NCI-H2107 treated with DMSO at 0.1 percent for 48 hours (cell line): ENCODE data around the gene PATJ.
"Not testable (repeated sequence)": the region's sequence is repeated elsewhere in the genome, so short reads cannot be mapped to it uniquely, and the experiment has no call there.

Experiments
- DNase-seq: peaks from one replicate; lab custom pipeline; 2025; ENCODE audit not compliant: unreplicated experiment; lab: John Stamatoyannopoulos, UW

The PATJ gene, protein sequence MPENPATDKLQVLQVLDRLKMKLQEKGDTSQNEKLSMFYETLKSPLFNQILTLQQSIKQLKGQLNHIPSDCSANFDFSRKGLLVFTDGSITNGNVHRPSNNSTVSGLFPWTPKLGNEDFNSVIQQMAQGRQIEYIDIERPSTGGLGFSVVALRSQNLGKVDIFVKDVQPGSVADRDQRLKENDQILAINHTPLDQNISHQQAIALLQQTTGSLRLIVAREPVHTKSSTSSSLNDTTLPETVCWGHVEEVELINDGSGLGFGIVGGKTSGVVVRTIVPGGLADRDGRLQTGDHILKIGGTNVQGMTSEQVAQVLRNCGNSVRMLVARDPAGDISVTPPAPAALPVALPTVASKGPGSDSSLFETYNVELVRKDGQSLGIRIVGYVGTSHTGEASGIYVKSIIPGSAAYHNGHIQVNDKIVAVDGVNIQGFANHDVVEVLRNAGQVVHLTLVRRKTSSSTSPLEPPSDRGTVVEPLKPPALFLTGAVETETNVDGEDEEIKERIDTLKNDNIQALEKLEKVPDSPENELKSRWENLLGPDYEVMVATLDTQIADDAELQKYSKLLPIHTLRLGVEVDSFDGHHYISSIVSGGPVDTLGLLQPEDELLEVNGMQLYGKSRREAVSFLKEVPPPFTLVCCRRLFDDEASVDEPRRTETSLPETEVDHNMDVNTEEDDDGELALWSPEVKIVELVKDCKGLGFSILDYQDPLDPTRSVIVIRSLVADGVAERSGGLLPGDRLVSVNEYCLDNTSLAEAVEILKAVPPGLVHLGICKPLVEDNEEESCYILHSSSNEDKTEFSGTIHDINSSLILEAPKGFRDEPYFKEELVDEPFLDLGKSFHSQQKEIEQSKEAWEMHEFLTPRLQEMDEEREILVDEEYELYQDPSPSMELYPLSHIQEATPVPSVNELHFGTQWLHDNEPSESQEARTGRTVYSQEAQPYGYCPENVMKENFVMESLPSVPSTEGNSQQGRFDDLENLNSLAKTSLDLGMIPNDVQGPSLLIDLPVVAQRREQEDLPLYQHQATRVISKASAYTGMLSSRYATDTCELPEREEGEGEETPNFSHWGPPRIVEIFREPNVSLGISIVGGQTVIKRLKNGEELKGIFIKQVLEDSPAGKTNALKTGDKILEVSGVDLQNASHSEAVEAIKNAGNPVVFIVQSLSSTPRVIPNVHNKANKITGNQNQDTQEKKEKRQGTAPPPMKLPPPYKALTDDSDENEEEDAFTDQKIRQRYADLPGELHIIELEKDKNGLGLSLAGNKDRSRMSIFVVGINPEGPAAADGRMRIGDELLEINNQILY (N-terminal part only)

DNA sequence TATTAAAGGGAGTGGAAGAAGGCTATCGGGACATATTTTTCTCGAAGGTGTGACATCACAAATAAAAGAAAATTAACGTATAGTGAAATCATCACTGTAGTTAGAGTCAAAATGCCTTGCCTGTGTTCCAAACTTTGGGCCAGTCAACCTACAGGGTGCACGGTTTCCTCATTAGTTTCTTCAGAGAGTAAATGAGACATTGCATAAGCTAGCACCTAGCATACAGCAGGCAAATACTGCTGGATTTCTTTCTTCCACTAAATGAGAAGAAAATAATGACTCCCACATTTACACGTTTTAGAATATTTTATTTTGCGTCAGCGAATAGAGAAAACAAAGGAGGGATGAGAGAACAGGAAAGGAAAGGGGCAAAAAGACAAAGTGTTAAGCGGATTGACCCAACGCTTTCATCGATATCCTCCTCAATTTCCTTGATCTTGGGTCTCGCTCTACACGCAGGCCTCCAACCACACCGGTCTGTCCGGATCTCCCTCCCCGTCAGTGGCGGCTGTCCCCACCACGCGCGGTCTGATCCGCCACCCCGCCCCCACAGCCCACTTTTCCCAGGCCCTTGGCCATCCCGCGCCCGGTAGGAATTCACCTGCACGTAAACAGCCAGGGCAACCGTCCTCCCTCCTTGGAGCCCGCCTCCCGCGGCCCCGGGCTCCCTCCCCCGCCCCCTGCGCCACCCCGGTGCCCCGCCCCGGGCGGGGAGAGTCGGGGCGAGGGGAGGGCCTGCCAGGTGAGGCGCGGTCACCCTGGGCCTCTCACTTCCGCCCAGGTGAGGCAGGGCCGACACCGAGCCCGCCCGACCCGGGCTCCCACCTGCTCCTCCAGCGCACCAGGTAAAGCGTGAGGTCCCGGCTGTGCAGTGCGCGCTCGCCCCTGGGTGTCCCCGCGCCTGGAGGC is at the start of gene PATJ:
Gene PATJ (plus strand): TSS at position 770 of the 909 bp plus-strand sequence. CDS start 20,413 bp downstream, outside the sequence.
- peak; percentile 59 for DNase-seq

DNA sequence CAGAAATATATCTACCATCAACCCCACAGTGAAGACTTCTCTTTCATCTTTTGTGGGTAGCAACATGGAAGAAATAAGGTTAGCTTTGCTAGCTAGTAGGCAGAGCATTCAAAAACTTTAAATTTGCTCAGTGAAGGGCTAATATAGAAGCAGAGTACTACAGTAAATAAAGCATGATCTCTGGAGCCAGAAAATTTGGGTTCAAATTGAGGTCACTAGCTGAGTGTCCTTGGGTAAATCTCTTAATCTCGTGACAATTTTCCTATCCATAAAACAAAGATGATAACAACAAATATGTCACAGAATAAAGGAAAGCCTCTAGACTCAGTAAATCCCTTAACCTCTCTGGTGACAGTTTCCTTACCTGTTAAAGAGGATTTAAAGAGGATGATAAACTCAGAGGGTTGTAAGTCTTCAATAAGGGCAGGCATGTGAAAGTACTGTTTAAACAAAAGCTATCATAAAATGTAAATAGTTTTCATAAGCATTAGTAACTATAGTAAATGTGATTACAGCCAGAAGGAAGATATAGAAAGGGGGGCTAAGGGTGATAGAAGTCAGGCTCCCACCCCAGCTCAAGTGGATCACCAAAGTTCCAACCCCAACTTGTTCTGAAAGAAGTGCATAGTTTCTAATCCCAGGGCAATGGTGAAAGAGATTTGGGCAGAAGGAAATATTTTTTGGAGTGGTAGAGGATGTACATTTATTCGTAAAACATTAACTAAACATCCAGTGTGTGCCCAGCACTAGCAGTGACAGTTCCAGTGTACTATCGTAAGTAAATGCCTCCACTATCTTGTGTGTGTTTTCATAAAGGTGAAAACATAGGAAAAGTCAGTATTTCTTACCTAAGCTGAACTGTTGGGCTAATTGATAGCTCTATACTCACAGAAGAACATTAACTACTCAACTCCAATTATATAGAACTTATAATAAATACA is 42.1 kb upstream of the PATJ start:
- DNase-seq, result no peak

DNA sequence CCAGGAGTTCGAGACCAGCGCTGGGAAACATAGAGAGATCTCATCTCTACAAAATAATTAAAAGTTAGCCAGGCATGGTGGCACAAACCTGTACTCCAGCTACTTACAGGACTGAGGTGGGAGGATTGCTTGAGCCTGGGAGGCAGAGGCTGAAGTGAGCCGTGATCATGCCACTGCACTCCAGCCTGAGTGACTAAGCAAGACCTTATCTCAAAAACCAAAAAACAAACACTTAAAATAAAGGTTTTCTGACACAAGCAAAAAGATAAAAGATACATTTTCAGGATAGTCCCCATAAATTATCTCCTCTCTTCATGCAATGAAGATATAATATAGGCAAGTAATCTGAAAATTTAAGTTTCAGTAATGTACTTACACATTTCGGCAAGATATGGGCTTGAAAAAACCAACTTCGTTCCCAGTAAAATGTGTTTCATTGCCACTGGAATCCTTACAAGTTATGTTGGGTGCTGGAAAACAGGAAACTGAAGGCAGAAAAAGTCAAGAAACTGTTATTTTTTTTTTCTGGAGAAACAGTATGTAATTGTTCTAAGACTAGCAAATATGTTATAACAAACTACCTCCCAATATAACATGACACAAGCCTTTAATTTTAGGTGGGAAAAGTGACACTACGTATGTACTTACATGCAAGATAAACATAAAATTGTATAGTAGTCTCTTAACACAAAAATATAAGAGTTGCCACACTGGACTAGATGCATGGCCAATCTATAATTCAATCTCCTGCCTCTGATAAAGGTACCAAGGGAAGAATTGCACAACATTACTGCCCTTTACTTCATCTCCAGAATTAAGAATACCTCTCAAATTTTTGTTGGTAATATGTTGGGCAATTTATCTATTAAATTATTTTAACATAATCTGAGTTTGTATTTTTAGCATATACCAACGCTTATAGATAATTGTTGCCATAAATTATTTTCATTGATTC is 33.0 kb upstream of the PATJ start:
- no peak for DNase-seq

DNA sequence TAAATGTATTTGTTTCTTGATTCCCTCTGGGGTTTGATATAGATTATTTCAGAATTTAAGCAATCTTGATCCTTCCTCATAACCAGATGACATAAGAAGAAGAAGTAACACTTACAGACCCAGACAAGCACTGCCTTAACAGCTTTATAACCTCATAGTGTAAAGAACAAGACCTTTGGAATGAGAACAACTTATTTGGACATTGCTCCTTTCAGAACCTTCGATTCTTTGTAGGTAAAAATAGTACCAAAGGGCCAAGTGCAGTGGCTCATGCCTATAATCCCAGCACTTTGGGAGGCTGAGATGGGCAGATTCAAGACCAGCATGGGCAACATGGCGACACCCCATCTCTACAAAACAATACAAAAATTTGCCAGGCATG is 32.4 kb upstream of the PATJ start:
- no peak for DNase-seq

DNA sequence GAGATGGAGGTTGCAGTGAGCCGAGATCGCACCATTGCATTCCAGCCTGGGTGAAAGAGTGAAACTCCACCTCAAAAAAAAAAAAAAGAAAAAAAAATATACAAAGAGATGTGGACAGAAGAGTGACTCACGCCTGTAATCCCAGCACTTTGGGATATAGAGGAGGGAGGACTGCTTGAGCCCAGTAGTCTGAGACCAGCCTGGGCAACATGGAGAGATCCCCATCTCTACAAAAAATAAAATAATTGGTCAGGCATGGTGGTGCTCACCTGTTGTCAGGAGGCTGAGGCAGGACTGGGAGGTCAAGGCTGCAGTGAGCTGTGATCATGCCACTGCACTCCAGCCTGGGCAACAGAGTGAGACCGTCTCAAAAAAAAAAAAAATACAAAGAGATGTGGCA is 31.0 kb upstream of the PATJ start:
- not testable (repeated sequence) for DNase-seq

DNA sequence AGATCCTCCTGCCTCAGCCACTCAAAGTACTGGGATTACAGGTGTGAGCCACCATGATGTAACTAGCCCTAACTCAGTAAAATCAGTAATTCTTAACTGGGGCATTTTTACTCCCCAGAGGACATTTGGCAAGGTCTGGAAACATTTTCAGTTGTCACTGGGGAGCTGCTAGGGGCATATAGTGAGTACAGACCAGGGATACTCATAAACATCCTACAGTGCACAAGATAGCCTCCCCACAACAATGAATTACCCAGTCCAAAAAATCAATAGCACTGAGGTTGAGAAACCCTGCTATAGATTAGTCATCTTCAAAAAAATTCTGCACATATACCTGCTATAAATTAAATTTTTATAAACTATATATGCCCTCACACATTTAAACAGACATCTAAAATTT is 30.3 kb upstream of the PATJ start:
- DNase-seq, result no peak

DNA sequence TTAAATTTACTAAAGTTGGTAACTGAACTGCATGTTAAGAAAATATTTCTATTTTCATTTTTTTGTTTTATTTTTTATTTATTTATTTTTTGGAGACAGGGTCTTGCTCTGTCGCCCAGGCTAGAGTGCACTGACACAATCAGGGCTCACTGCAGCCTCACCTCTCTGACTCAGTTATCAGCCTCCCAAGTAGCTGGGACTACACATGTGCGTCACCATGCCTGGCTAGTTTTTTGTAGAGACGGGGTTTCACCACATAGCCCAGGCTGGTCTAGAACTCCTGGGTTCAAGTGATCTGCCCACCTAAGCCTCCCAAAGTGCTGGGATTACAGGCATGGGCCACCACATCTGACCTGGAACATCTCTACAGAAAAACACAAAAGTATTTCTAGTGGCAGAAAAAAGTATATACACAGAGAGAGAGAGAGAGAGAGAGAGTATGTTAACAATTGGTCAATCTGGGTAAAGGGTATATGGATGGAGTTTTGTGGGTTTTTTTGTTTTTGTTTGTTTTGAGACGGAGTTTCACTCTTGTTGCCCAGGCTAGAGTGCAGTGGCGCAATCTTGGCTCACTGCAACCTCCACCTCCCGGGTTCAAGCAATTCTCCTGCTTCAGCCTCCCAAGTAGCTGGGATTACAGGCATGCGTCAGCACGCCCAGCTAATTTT is 23.1 kb upstream of the PATJ start:
- DNase-seq, result not testable (repeated sequence)

DNA sequence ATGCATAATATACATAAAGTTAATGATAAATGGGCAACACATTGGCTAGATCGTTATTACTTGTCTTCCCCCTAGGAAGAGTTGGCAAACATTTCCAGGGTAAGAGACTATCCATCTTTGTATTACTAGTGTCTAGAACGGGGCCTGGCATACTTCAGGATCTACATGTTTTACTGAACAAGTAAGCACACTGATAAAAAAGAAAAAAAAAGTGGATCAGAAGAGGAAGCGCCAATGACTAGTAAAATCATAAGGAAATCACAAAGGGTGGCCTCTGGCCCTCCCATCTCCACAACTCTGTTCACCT is 17.8 kb upstream of the PATJ start:
- no peak for DNase-seq

DNA sequence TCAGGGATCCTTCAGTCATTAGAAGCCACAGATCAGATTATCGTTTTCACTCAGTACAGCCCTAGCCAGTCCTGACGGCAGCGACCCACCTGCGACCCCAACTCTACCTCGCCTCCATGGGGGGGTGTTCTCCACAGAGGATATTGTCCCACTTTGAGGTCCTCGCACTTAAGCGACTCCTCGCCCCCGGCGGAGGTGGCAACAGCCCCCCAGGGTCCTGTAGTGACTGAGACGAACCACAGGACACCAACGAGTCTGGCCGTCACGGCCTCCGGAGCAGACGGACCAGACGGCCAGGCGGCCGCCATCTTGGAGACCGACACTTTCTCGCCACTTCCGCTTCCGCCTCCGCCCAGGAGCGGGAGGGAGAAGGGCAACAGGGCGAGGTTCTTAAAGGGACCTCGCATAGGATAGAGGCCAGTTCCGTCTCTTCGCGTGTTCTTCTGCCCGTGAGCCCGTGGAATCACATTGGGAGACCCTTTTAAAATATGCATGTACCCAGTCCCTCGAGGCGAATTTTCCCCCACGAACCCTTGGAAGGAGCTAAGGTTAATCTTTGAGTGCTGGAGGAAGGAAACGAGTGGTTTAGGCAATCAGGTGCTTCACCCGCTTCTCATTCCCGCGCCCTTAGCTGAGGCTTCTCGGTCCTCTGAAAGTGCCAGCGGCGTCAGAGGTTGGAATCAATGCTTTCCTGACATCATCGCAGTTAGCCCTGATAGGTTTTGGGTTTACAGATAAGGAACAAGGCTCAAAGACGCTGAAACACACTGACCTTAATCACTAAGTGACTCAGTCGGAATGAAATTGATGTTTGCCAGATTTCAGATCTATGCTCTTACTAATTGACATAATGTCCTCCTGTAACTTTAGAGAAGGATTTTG is 17.2 kb upstream of the PATJ start, which contains the start of gene TM2D1:
Gene TM2D1 (minus strand): TSS at position 329 of the 882 bp plus-strand sequence. CDS start 21 bp downstream, at position 308.
- peak; percentile 94 for DNase-seq

DNA sequence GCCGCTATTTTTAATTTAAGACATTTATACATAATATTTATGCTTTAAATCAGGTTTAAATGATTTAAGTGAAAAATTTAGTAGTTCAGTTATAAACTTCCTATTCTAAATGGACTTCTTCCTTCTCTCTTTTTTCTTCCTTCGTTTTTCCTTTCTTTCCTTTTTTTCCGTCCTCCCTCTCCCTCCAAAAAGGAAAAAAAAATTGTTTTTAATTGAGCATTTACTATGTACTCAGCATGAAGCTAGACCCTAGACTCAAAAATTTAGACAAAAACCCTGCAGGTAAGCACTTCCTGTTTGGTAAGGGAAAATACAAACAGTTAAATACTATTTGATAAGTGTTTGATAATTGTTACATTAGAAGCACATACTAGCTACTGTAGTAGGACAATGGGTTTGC is 14.7 kb upstream of the PATJ start:
- DNase-seq, result no peak

DNA sequence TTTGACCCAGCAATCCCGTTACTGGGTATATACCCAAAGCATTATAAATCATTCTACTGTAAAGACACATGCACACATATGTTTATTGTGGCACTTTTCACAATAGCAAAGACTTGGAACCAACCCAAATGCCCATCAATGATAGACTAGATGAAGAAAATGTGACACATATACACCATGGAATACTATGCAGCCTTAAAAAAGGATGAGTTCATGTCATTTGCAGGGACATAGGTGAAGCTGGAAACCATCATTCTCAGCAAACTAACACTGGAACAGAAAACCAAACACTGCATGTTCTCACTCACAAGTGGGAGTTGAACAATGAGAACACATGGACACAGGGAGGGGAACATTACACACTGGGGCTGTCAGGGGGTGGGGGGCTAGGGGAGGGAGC is 11.6 kb upstream of the PATJ start:
- not testable (repeated sequence) for DNase-seq

DNA sequence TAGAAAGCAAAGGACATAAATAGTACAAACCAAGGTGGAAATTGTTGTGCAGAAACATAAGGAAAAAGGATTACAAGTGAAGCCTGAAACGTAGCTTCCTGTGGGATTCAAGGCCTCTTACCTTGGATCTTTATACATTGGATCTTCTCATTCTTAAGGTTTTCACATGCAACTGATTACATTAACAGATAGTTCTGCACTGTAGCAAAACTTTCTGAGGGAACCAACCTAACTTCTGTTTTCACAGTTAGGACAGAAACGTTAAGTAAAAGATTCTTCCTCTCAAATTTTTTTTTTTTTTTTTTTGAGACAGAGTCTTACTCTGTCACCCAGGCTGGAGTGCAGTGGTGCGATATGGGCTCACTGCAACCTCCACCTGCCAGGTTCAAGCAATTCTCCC is 9.6 kb upstream of the PATJ start:
- no peak for DNase-seq

DNA sequence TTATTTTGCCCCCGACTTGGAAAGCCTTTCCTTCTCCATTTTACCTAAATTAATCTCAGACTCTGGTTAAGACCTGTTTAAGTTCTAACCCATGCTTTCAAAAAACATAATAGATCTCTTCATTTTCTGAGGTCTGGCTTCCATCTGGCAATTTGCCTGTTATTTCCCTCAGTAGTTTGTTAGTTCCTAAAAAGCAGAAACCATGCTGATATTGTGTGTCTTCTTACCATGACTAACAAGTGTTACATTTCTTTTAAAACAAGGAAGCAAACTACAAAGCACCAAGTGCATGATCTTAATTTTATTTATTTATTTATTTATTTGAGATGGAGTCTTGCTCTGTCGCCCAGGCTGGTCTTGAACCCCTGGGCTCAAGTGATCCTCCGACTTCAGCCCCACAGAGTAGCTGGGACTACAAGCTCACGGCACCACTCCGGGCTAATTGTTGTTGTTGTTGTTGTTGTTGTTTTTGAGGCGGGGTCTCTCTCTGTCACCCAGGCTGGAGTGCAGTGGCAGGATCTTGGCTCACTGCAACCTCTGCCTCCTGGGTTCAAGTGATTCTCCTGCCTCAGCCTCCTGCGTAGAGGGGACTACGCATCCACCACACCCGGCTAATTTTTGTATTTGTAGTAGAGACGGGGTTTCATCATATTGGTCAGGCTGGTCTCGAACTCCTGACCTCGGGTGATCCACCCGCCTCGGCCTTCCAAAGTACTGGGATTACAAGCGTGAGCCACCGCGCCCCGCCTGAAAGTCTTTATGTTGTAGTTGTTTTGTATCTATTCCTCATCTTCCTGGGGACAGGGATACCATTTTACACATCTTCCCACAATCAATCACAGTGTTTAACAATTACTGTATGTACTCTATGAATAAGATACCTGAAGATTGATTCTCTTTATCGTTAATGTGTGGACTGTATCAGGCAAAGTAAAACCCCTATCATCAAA is 1.3 kb upstream of the PATJ start:
- no peak for DNase-seq

DNA sequence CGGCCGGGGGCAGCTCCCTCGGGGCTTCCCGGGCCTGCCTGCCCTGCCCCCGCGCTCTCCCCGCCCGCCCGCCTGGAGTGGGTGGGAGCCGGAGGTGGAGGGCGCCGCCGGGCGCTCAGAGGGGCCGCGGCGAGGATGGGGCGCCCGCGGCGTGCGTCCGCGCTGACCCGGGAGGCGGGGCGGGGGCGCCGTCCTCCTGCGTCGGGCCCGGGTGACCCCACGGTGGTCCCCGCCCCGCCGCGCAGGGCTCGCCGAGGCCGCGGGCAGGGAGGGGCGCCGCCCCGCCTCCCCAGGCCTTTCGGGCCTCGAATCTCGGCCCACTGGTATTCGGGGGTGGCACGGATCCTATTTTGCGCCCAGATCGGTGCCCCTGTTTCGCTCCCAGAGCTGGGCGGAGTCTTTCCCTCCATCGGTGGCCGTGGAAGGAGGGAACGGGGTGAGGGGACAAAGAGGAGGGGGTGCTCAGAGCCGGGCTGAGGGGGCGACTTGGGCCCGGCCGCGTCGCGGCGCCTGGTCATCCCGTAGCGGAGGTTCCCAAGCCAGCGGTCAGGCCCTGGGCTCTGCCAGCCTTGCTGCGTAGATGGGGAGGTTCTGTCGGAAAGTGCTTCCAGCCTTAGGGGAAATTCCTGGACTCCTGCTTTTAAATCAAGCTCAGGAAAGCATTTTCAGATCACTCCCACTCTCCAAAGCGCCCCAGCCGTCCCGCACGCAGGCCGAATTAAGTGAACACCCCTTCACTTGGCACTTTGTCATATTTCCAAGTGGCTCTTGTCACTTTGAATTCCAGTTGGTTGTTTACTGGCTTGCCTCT is 545 bp downstream of the PATJ start:
- peak; percentile 22 for DNase-seq

DNA sequence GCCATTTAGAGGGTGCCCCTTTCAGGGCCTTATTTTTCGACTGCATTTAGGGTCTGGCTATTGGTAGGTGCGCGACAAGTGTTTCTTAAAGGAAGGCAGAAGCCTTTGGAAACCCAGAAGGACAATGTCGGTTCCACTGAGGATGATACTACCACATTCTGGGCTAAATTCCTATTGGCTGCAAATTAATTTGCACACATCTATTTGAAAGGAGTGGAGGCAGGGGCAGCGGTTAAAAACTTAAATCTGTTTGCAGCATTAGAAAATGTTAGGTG is 1.1 kb downstream of the PATJ start:
- no peak for DNase-seq
